Right lobe of liver (tissue), 4 donors: ENCODE data around the gene ANKS1B.

Experiments
- CTCF ChIP-seq, 4 donors: fragments of 200-600 bp in 3 of 4; fragments of 450-650 bp in 1 of 4; IDR thresholded peaks; one replicate each; pipeline versions ENCODE4 v1.5.1 to v1.8.0; 2016 to 2022; ENCODE audit warnings: antibody characterized with exemption in 4 of 4, mild to moderate bottlenecking in 2 of 4
- POLR2A ChIP-seq: fragments of 450-650 bp; IDR thresholded peaks from one replicate; pipeline ENCODE4 v1.6.1; 2017; ENCODE audit warnings: antibody characterized with exemption, mild to moderate bottlenecking
- donor health status: DM: no; HTN: no; CAD: no.
- donor health status: DM: no; HTN: no; CAD: no.
- donor health status: DM: no; HTN: yes; CAD: no.

GRCh38 chr12:99063182-99063581, 921.6 kb downstream of the ANKS1B start:
- TF ChIP-seq CTCF (IDR thresholded peaks at IDR 0.05) = no peak
- no peak for TF ChIP-seq POLR2A
